Measurements from ENCODE around the gene GMDS.
A peak's percentile ranks its signal among the peaks of the same experiment; 100 is the strongest.
"Not testable (repeated sequence)": the region's sequence is repeated elsewhere in the genome, so short reads cannot be mapped to it uniquely, and the experiment has no call there.

GMDS gene

GRCh38 chr6:1756472-1757129 lies 488.8 kb downstream of the GMDS start:
- no peak overlapping the region for H4K91ac ChIP-seq (ENCODE audit: low read depth, low read length)
- H3K9ac ChIP-seq (ENCODE audit: low read length) = peak overlapping the region; percentile 58
- H2AK5ac ChIP-seq (ENCODE audit: low read length) = no peak overlapping the region
- no peak overlapping the region for H2BK120ac ChIP-seq (ENCODE audit: insufficient read depth, low read length, poor library complexity)
- WGBS (ENCODE audit: extremely low coverage, insufficient coverage, insufficient read length) = no CpG with 5 or more reads among the region's 14 CpGs
- no peak overlapping the region for H4K12ac ChIP-seq (ENCODE audit: low read depth, low read length)
- H3K4me3 ChIP-seq (ENCODE audit: low read depth, low read length) = peak overlapping the region; percentile 48
- no peaks in the 10 kb centered on the region for H3K79me1 ChIP-seq (ENCODE audit: low read length)
- H2BK5ac ChIP-seq (ENCODE audit: low read depth, low read length, poor library complexity) = no peak overlapping the region
- H3K14ac ChIP-seq (ENCODE audit: low read length) = no peak overlapping the region
- no peak overlapping the region for H4K8ac ChIP-seq (ENCODE audit: low read depth, low read length)
- no peak overlapping the region for H3K4me2 ChIP-seq (ENCODE audit: low read length)
- H3K4ac ChIP-seq (ENCODE audit: low read depth, low read length) = no peak overlapping the region
- peak; percentile 19 to 35 for DNase-seq
- no peaks in the 10 kb centered on the region for H3K4me1 ChIP-seq (ENCODE audit: control insufficient read depth in 1 of 2, insufficient read depth in 2 of 2, low read length in 2 of 2)
- H3K23ac ChIP-seq (ENCODE audit: low read length) = no peak overlapping the region
- H3K9me3 ChIP-seq (ENCODE audit: insufficient read depth, low read depth, low read length) = no peaks in the 10 kb centered on the region
- no peak overlapping the region for H3K18ac ChIP-seq (ENCODE audit: low read length)
- no peaks in the 10 kb centered on the region for H3K36me3 ChIP-seq (ENCODE audit: control insufficient read depth in 1 of 2, insufficient read depth in 2 of 2, low read length in 2 of 2)
- no peak overlapping the region for H3K27ac ChIP-seq (ENCODE audit: low read depth, low read length)
- no peaks in the 10 kb centered on the region for H3K79me2 ChIP-seq (ENCODE audit: control insufficient read depth, insufficient read depth, low read length, poor library complexity)
- H2BK12ac ChIP-seq (ENCODE audit: low read length) = no peak overlapping the region
- H3K27me3 ChIP-seq (ENCODE audit: insufficient read depth, low read length) = no peaks in the 10 kb centered on the region
- H2AFZ ChIP-seq (ENCODE audit: insufficient read depth, low read length, poor library complexity) = no peak overlapping the region

- H2AK5ac ChIP-seq (ENCODE audit: low read length); H3K79me1 ChIP-seq (ENCODE audit: low read length); H4K12ac ChIP-seq (ENCODE audit: low read depth, low read length); H3K23ac ChIP-seq (ENCODE audit: low read length); H3K27me3 ChIP-seq (ENCODE audit: insufficient read depth, low read length); H3K4me2 ChIP-seq (ENCODE audit: low read length); H3K36me3 ChIP-seq (ENCODE audit: control insufficient read depth in 1 of 2, insufficient read depth in 2 of 2, low read length in 2 of 2); H3K4ac ChIP-seq (ENCODE audit: low read depth, low read length); H3K4me3 ChIP-seq (ENCODE audit: low read depth, low read length); DNase-seq; H2BK5ac ChIP-seq (ENCODE audit: low read depth, low read length, poor library complexity); H3K14ac ChIP-seq (ENCODE audit: low read length); H2BK12ac ChIP-seq (ENCODE audit: low read length); H3K9ac ChIP-seq (ENCODE audit: low read length); H2AFZ ChIP-seq (ENCODE audit: insufficient read depth, low read length, poor library complexity); H4K91ac ChIP-seq (ENCODE audit: low read depth, low read length); H3K18ac ChIP-seq (ENCODE audit: low read length); H3K79me2 ChIP-seq (ENCODE audit: control insufficient read depth, insufficient read depth, low read length, poor library complexity); H3K9me3 ChIP-seq (ENCODE audit: insufficient read depth, low read depth, low read length); H2BK120ac ChIP-seq (ENCODE audit: insufficient read depth, low read length, poor library complexity); H4K8ac ChIP-seq (ENCODE audit: low read depth, low read length); H3K4me1 ChIP-seq (ENCODE audit: control insufficient read depth in 1 of 2, insufficient read depth in 2 of 2, low read length in 2 of 2); H3K27ac ChIP-seq (ENCODE audit: low read depth, low read length): not testable (repeated sequence)
- no CpG with 5 or more reads among the region's 8 CpGs for WGBS (ENCODE audit: extremely low coverage, insufficient coverage, insufficient read length)
Observed at GRCh38 chr6:1751063-1751462, 494.3 kb downstream of the GMDS start.

GRCh38 chr6:1749041-1749440 lies 496.4 kb downstream of the GMDS start:
- Histone ChIP-seq H3K27ac (ENCODE audit: low read depth, low read length) (no peak overlapping the region), H4K91ac (ENCODE audit: low read depth, low read length) (no peak overlapping the region), H3K27me3 (ENCODE audit: insufficient read depth, low read length) (no peaks in the 10 kb centered on the region), H3K14ac (ENCODE audit: low read length) (no peak overlapping the region), H3K18ac (ENCODE audit: low read length) (no peak overlapping the region), H3K4me3 (ENCODE audit: low read depth, low read length) (no peak overlapping the region), H2AK5ac (ENCODE audit: low read length) (no peak overlapping the region), H2BK120ac (ENCODE audit: insufficient read depth, low read length, poor library complexity) (no peak overlapping the region), H3K36me3 (ENCODE audit: control insufficient read depth in 1 of 2, insufficient read depth in 2 of 2, low read length in 2 of 2) (no peaks in the 10 kb centered on the region), H2BK12ac (ENCODE audit: low read length) (no peak overlapping the region), H3K9ac (ENCODE audit: low read length) (no peak overlapping the region), H3K9me3 (ENCODE audit: insufficient read depth, low read depth, low read length) (no peaks in the 10 kb centered on the region), H3K79me2 (ENCODE audit: control insufficient read depth, insufficient read depth, low read length, poor library complexity) (no peaks in the 10 kb centered on the region), H4K12ac (ENCODE audit: low read depth, low read length) (no peak overlapping the region), H2BK5ac (ENCODE audit: low read depth, low read length, poor library complexity) (no peak overlapping the region), H4K8ac (ENCODE audit: low read depth, low read length) (no peak overlapping the region), H3K4me2 (ENCODE audit: low read length) (no peak overlapping the region), H3K79me1 (ENCODE audit: low read length) (no peaks in the 10 kb centered on the region), H3K4me1 (ENCODE audit: control insufficient read depth in 1 of 2, insufficient read depth in 2 of 2, low read length in 2 of 2) (no peaks in the 10 kb centered on the region), H3K4ac (ENCODE audit: low read depth, low read length) (no peak overlapping the region), H3K23ac (ENCODE audit: low read length) (no peak overlapping the region), H2AFZ (ENCODE audit: insufficient read depth, low read length, poor library complexity) (no peak overlapping the region)
- no CpG with 5 or more reads among the region's 6 CpGs for WGBS (ENCODE audit: extremely low coverage, insufficient coverage, insufficient read length)
- DNase-seq = no peak

GRCh38 chr6:1747531-1747930 lies 497.9 kb downstream of the GMDS start:
- WGBS (ENCODE audit: extremely low coverage, insufficient coverage, insufficient read length) = no CpG with 5 or more reads among the region's 5 CpGs

More at GRCh38 chr6:1747531-1747930, 497.9 kb downstream of the GMDS start:
- H4K12ac ChIP-seq (ENCODE audit: low read depth, low read length) = no peak overlapping the region
- no peak for DNase-seq
- H3K36me3 ChIP-seq (ENCODE audit: control insufficient read depth in 1 of 2, insufficient read depth in 2 of 2, low read length in 2 of 2) = no peaks in the 10 kb centered on the region
- H3K4me2 ChIP-seq (ENCODE audit: low read length) = no peak overlapping the region
- H3K79me1 ChIP-seq (ENCODE audit: low read length) = no peaks in the 10 kb centered on the region
- no peak overlapping the region for H3K18ac ChIP-seq (ENCODE audit: low read length)
- H2AK5ac ChIP-seq (ENCODE audit: low read length) = no peak overlapping the region
- no peak overlapping the region for H2BK120ac ChIP-seq (ENCODE audit: insufficient read depth, low read length, poor library complexity)
- H4K8ac ChIP-seq (ENCODE audit: low read depth, low read length) = no peak overlapping the region
- no peaks in the 10 kb centered on the region for H3K79me2 ChIP-seq (ENCODE audit: control insufficient read depth, insufficient read depth, low read length, poor library complexity)
- H3K14ac ChIP-seq (ENCODE audit: low read length) = no peak overlapping the region
- H2AFZ ChIP-seq (ENCODE audit: insufficient read depth, low read length, poor library complexity) = no peak overlapping the region
- no peak overlapping the region for H4K91ac ChIP-seq (ENCODE audit: low read depth, low read length)
- H3K4me3 ChIP-seq (ENCODE audit: low read depth, low read length) = no peak overlapping the region
- H3K27ac ChIP-seq (ENCODE audit: low read depth, low read length) = no peak overlapping the region
- H3K9me3 ChIP-seq (ENCODE audit: insufficient read depth, low read depth, low read length) = no peaks in the 10 kb centered on the region
- no peaks in the 10 kb centered on the region for H3K27me3 ChIP-seq (ENCODE audit: insufficient read depth, low read length)
- H2BK12ac ChIP-seq (ENCODE audit: low read length) = no peak overlapping the region
- H3K23ac ChIP-seq (ENCODE audit: low read length) = no peak overlapping the region
- no peaks in the 10 kb centered on the region for H3K4me1 ChIP-seq (ENCODE audit: control insufficient read depth in 1 of 2, insufficient read depth in 2 of 2, low read length in 2 of 2)
- H3K4ac ChIP-seq (ENCODE audit: low read depth, low read length) = no peak overlapping the region
- H3K9ac ChIP-seq (ENCODE audit: low read length) = no peak overlapping the region
- H2BK5ac ChIP-seq (ENCODE audit: low read depth, low read length, poor library complexity) = no peak overlapping the region
